ENCODE results near the gene CEMIP.
A peak's percentile ranks its signal among the peaks of the same experiment; 100 is the strongest.
"Not testable (repeated sequence)": the region's sequence is repeated elsewhere in the genome, so short reads cannot be mapped to it uniquely, and the experiment has no call there.

The CEMIP gene

DNA sequence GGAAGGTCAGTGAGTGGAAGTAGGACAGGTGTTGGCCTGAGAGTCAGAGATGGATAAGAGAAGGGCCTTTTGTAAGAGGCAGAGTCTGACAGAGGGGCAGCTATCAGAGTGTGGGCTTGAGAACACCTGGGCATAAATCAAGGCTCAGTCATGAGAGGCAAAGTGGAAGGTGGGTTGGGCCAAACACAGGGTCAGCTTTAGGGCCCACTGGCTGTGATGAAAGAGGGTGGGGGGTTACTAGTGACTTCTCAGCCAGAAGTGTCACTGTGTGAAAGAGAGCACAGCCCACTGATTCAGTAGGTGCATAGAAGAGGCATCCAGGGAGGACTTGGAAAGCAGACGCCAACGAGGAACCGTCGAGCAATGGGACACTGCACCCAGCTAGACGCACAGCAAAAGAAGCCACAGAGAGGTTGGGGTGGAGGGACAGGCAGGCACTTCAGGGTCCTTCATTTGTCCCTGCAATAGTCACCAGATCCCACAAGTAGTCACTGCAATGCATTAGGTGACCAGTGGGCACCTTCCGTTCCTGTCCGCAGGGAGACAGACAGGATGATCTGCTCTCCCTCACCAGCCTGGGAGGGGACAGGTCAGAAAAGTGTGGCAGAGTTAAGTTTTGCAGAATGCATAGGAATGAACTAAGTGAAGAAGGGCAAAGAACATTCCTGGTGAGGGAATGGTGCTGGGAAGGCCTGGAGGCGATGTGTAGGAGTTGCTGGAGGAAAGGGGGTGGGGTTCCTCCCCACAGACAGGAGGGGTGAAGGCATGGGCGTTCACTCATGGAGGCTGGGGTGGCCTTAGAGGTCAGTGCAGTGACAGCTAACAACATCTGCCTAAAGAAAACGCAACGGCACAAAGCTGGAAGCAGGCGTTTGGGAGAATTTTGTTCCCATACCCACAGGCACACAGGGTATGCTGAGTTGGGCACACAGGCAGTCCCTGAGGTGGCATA lies 174.1 kb downstream of the CEMIP start:
- DNase-seq (ENCODE audit: low spot score) = no peak

DNA sequence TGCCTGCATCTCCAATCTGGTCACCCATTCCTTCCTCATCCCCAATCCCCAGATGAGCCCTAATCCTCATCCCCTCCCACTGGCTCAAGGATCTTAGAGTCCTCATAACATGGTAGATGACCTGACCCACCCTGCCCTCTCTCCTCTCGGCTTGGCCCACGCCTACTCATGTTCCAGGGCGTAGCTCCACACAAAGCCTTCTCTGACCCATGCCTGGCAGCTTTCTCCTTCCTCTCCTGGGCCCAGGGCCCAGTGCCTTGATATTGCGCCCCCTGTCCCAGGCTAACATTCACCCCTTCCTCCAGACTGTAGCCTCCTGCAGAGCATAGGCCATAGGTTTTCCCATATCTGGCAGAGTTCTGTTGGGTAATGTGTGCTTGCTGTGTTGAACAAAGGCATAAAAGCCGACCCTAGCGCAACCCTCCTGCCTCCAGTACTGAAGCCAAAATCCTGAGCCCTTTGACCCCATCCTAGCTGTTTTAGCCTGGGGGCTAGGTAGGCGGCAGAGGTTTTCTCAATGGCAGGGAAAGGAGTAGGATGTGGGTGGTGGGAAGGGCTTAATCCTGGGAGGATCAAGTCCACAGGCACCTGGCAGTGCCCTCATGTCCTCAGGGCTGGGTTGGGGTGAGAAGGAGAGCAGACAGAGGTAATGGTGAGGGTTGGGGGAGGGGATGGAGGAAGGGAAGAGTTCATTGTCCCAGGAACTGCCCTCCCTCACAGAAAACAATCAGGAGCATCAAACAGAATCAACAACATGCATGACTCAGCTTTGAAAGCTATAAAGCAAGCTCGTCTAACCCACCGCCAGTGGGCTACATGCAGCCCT lies 175.0 kb downstream of the CEMIP start:
- DNase-seq (ENCODE audit: low spot score) = no peak

DNA sequence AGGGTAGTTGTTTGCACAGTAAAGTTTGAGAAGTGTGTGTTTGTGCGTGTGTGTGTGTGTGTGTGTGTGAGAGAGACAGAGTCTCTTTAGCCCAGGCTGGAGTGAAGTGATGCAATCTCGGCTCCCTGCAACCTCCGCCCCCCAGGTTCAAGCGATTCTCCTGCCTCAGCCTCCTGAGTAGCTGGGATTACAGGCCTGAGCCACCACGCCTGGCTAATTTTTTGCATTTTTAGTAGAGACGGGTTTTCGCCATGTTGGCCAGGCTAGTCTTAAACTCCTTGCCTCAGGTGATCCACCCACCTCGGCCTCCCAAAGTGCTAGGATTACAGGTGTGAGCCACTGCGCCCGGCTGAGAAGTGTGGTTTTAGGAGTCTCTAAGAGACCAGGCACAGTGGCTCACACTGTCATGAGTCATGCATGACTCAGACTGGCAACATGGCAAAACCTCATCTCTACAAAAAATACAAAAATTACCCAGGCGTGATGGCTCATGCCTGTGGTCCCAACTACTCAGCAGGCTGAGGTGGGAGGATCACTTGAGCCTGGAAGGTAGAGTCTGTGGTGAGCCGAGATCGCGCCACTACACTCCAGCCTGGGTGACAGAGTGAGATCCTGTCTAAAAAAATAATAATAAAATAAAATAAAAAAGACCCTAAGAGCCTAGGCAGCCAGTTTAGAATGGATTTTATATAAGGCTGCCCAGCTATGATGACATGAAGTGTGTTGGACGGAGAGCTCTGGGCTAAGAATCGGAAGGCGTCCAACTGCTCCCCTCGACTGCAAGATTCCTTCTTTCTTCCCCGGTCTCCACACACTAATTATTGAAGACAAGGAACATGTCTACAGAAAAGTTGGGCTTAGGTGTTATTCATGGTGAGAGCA lies 176.6 kb downstream of the CEMIP start:
- peak; percentile 91 for DNase-seq (ENCODE audit: low spot score)

DNA sequence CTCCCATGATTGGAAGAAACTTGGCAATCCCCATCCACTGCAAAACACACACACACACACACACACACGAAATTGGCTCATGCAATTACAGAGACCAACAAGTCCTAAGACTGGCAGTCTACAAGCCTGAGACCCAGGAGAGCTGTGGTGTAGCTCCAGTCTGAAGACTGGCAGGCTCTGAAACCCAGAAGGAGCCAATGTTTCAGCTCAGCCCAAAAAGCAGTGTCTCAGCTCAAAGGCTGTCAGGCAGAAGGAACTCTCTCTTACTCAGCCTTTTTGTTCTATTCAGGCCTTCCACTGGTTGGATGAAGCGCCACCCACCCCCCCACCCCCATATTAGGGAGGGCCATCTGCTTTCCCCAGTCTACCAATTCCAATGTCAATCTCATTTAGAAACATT lies 178.4 kb downstream of the CEMIP start:
- no peak for DNase-seq (ENCODE audit: low spot score)

DNA sequence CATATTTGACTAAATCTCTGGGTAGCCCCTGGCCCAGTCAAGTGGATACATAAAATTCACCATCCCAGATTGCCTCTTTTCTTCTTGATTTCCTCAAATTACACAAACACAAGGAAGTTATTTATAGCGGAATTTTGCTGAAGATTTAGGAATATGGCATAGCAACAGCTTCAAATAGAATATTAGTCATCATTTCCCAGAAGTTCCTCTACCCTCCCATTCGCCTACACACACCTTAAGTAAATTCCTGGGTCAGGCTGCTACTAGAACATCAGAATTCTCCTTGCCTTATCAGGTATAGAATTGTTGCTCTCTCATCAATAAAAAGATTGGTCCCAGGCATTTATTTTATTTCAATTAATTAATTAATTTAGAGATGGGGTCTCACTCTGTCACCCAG lies 178.8 kb downstream of the CEMIP start:
- DNase-seq (ENCODE audit: low spot score) = no peak

DNA sequence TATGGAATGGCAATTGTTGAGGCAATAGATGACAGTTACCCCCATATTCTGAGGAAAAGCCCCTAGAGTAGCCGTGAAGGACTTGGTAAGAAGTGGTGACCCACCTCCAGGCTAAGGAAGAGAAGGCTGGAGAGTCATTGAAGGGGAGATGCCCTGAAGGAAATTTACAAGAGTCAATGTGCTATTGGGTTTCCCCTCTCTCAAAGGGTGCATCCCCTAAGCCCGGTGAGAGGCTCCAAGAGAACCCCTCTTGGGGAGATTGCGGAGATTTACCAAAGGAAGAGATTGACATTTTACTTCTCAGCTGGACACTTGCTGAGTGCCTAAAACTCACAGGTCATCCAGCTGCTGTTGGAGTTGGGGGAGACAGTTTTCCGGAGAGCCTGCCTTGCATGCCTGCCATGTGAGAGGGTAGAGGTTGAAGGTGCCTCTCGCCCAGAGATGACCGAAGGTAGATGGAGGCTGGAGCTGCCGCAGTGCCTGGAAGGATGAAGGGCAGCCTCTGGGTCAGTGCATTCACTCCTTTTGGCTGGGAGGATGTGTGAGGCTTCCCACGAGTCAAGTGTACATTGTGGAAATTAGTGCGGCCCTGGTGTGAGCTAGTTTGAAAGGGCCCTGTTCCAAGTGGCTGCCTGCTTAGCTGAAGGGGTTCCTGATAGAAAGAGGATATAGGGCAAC lies 179.8 kb downstream of the CEMIP start:
- no peak for DNase-seq (ENCODE audit: low spot score)

DNA sequence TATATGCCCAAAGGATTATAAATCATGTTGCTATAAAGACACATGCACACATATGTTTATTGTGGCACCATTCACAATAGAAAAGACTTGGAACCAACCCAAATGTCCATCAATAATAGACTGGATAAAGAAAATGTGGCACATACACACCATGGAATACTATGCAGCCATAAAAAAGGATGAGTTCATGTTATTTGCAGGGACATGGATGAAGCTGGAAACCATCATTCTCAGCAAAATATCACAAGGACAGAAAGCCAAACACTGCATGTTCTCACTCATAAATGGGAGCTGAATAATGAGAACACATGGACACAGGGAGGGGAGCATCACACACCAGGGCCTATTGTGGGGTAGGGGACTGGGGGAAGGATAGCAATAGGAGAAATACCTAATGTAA lies 186.3 kb downstream of the CEMIP start:
- DNase-seq (ENCODE audit: low spot score) = not testable (repeated sequence)

DNA sequence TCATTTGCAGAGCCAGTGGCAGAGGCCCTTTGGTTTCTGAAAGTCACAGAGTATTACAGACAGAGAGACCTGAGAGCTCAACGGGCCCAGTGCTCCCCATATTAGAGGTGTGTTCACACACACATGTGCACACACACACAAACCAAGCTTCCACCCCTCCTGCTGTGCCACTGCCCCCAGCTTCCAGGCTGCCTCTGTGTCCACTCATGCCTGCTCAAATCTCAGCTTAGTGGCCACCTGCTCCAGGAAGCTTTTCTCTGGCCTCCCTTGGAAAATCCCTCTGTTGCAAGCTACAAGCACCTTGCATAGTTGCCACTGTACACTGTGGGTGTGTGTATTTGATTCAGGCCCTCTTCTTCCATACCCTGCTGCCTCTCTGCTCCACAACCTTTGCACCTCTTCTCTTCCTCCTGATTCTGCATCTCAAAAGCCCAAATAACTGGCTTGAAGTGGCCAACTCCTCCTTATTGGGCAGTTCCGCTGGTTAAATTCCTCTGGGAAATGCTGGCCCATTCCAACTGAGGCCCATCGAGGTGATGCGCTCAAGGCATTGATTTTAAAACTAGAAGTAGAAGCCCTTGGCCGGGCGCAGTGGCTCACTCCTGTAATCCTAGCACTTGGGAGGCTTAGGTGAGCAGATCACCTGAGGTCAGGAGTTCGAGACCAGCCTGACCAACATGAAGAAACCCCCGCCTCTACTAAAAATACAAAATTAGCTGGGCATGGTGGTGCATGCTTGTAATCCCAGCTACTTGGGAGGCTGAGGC lies 187.4 kb downstream of the CEMIP start:
- no peak for DNase-seq (ENCODE audit: low spot score)

DNA sequence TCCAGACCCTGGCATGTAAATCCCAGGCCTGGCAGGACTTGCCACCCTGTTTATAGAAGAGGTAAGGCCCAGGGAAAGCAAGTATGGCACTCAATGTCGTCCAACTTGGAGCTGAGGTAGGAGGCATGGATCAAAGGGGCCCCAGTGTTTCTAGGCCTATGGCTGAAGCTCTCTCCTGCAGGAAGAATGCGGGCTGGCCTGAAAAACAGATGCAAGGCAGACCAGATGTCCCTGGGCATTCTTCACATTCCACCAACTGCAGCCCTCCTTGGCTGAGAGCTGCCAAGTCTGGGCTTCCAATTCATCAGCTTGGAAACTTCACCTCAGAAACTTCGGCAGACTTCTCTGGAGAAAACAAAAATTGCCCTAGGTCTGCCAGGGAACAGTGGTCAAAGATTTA lies 188.3 kb downstream of the CEMIP start:
- no peak for DNase-seq (ENCODE audit: low spot score)

DNA sequence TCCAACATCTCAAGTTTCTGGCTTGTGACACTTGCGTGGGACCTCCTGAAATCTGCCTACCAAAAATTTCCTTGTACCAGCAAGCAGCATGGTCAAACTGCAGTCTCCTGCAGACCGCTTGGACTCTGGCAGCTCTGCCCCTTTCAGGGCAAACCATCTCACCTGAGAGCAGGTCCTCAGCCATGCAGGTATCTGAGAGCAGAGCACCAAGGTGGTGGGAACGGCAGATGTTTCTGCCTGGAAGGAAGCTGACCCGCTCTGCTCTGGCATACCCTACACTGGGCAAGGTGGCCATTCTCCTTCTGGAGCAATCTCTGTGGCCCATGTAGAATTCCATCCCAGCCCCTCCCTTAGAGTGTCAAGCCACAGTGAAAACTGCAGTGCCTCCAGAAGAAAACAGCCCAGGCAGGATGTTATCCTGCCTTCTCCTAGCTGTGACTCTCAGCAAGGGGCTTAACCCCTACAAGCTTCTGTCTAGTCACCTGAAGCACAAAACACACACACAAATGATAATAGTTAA lies 188.9 kb downstream of the CEMIP start:
- DNase-seq (ENCODE audit: low spot score) = no peak

DNA sequence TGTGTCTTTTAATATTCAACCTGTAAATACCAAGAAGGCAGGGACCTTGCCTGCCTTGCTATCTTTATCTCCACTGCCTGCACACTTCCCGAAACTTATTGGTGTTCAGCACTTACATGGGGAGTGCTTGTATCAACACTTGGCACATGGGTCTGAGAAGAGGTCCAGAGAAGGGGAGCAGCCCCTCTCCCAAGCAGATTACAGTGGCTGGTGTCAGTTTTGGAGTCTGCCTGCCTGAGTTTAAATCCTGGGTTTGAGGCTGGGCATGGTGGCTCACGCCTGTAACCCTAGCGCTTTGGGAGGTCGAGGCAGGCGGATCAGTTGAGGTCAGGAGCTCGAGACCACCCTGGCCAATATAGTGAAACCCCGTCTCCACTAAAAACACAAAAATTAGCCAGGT lies 190.1 kb downstream of the CEMIP start:
- DNase-seq (ENCODE audit: low spot score) = no peak

DNA sequence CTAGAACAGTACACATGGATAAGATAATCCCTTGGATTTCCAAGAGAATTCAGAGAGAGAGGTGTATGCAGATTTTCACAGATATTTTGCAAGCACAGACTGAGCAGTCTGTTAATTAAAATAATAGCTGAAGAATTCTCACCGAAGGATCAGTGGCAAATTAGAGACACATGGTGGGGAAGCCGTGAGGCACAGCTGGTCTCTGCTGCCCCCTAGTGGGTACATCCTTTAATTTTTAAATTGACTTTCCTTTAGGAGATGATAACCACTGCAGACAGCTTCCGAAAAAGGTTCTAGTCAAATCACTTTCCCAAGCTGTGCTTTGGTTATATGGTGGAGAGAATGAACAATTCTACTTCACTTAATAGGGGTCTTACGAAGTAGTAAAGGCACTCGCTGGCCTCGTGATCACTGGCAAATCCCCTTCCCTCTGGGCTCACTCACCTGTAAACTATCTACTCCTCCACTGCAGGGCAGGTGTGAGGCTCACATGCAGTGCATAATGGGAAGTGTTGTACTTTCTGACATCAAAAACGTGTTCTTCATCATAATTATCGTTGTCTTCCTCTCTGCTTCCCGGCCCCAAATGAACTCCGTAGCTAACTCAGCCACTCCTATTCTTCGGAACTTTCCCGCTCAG lies 191.0 kb downstream of the CEMIP start:
- peak; percentile 67 for DNase-seq (ENCODE audit: low spot score)

DNA sequence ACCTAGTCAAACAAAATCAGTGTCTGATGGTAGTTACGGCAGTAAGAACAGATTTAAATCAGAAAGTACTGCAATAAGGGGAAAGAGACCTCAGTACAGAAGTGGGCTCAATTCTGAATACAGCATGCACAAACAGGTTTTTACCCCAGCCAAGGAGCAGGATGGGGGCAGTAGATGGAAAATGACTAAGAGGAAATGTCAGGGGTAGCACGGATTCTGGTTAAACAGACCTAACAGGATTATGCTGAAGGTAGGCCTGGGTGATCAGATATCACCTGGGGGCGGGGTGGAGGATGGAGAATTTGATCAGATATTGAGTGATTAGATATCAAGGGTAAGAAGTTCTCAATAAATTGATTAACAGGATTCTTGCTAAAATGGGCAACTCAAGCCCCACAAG lies 191.5 kb downstream of the CEMIP start:
- no peak for DNase-seq (ENCODE audit: low spot score)

DNA sequence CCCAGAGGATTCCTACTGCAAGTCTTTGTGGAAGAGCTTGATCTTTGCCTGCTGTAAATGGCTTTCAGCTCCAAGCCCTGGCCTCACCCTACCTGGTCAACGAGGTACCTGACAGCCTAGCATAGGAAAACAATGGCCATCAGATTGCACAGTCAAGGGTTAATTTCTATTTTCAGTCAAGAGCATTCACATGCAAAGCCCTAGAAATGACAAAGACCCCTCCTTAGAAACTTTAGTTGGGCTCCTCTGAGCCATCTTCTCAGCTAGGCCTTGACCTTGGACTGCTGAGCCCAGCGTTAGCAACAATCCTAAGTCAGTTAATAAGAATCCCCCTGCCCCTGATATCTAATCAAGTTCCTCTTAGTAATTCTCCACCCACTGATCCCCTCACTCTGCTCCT lies 192.0 kb downstream of the CEMIP start:
- DNase-seq (ENCODE audit: low spot score) = no peak

DNA sequence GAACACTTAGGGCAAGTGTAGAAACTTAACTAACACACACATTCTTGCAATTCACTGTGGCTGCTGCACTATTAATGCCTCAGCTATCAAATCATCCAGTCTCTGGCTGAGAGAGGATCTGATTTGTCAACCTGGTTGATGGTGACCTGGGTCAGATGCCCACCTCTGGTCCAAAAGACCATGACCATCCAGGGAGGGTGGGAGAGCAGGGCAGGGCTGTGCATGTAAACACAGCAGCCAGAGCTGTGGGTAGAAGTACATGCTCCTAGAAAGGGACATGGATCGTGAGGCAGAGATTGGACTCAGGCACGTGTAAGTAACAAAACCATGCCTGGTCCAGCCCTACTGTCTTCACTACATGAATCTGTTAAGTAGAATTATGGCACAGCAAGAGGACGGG lies 193.1 kb downstream of the CEMIP start:
- no peak for DNase-seq (ENCODE audit: low spot score)

DNA sequence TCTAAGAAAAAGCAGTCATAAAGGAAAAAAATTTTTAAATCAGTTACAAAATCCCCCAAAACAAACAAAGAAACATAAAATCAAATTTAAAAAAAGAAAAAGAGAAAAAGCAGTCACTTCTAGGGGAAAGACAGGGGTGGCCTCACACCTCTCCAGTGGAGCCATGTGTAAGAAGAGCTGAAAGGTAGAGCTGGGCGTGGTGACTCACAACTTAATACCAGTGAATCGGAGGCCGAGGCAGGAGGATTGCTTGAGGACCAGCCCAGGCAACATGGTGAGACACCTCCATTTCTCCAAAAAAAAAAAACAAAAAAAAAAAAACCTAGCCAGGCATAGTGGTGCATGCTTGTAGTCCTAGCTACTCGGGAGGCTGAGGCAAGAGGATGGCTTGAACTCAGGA lies 195.7 kb downstream of the CEMIP start:
- no peak for DNase-seq (ENCODE audit: low spot score)

DNA sequence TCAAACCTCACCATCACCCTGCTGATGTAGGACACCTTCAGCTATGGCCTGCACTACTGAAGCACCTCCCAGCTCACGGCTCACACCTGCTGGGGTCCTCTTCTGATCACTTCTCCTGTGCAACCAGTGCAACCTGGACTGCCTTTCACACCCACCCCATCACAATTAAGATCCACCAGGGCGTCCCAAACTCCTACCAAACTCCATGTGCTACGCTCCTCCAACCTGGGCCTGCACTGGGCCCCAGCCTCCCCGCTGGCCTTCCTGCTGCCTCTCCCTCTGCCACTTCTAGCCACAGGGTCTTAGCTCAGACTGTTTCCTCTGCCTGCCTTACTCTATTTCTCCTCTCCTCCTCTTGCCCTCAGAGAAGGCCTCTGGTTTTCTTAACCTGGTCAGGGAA lies 197.7 kb downstream of the CEMIP start:
- DNase-seq (ENCODE audit: low spot score) = no peak

DNA sequence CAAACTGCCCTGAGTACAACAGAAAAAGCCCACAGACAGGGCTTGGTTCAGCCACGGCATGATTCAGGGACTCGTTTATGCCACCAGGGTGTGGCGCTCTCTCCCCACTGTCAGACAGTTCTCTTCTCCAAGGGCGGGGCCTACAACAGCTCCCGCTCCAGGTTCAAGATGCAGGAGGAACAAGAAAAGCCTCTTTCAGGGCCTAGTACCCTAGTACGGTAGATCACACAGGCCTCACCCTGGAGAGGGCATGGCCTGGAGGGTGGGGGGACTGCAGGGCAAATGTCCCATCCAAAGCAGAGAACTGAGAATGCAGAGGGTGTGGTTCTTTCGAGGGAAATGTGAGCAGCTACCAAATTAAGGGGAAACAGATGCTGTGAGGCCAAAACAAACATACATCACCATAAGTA lies 198.5 kb downstream of the CEMIP start:
- peak; percentile 29 for DNase-seq (ENCODE audit: low spot score)

DNA sequence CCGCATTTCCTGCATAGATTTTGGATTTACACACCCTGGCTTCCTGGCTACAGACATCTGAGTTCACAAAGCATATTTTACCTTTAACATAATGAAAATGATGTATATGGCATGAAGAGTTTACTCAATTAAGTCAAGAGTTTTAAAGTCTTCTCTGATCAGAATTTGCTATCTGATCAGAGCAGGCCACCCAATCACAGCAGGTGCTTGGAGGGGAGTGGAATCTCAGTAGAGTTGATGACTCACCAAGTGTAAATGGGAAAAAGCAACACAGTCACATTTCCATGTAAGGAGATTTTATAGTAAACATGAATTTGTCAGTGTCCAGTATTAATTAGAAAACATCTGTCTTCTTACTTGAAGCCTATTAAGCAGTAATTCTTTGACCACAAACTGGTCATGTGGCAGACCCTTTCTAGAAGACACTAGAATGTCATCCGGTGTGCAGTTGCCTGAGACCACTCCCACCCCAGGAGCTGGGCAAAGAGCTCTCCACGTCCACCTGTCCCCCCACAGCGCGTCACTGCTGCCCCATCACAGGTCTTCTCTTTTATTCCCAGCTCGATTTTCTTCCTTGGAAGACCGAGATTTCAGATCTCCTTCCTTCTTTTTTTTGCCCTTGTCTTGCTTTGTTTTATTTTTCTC lies 199.6 kb downstream of the CEMIP start:
- peak; percentile 55 for DNase-seq (ENCODE audit: low spot score)
